ENCODE measurements around the gene PLEKHD1. TPM values are rescaled to one million over a fixed set of nuclear protein-coding genes. Genes with fewer than 3 reads are reported as not detected.

Gene PLEKHD1
- total RNA-seq, 1 donor from 2014 or later, result 0.48 TPM

DNA sequence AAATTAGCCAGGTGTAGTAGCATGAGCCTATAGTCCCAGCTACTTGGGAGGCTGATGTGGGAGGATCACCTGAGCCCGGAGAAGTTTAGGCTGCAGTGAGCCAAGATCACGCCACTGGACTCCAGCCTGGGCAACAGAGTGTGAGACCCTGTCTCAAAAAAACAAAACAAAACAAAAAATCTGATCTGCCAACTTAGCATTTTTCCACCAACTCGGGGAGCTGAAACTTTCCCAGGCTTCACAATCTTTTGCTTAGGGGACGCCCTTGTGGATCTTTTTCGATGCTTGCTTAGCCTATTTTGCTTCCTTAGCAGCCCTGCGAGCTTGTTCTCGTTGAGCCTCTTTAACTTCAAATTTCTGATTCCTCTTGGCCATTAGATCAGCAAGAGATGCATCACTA lies 76.3 kb downstream of the PLEKHD1 start:
- TF ChIP-seq CTCF (conservative IDR thresholded peaks at IDR 0.05), result no peak
- Mint-ChIP-seq H3K27ac (no peak overlapping the region), H3K4me1 (ENCODE audit: unreplicated experiment) (peaks cover 6% of the 10 kb centered on the region), H3K4me3 (no peak overlapping the region), H3K36me3 (no peaks in the 10 kb centered on the region), H3K27me3 (peaks cover 28% of the 10 kb centered on the region), H3K9me3 (no peaks in the 10 kb centered on the region)
- no peak for DNase-seq (ENCODE audit: extremely low spot score, unreplicated experiment)

DNA sequence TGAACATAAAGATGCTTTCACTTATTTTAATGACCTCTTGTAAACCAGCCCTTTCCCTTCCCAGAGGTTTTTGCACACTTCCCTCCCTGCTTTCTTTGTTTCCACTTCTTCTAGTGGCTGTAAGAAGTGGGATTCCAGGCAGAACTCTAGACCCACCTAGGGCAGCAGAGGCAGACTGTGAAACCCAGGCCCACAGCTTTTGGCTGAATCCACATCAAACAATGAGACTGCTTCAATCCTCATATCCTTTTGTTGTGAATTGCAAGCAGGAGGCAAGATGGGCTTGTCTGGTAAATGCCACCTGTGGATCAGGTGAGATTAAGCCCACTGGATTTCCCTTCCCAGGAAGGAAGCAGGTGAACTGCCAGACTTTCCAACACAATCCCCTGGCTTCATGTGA lies 77.4 kb downstream of the PLEKHD1 start:
- no peaks in the 10 kb centered on the region for H3K9me3 Mint-ChIP-seq
- H3K27me3 Mint-ChIP-seq, result peaks cover 39% of the 10 kb centered on the region
- H3K4me1 Mint-ChIP-seq (ENCODE audit: unreplicated experiment), result peaks cover 6% of the 10 kb centered on the region
- no peaks in the 10 kb centered on the region for H3K36me3 Mint-ChIP-seq
- no peak for TF ChIP-seq CTCF (conservative IDR thresholded peaks at IDR 0.05)
- H3K27ac Mint-ChIP-seq, result no peak overlapping the region
- DNase-seq (ENCODE audit: extremely low spot score, unreplicated experiment), result no peak
- H3K4me3 Mint-ChIP-seq, result no peak overlapping the region

DNA sequence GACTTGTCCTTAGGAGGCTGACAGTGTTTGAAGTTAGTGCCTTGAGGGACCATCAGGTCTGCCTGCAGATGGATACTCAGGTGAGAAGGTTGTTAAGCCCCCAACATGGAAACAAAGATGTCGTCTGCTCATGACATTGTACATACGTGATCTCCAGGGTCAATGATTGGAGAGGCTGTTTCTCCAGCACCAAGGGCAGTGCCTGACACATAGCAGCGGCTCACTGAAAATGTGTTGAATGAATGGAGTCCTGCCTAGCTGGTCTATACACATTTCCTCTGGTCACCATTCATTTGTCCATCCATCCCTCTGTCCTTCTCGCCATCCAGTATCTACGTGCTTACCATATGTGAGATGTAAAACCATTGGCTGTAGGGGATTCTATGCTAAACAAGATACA lies 83.0 kb downstream of the PLEKHD1 start:
- Mint-ChIP-seq H3K4me1 (ENCODE audit: unreplicated experiment) (no peaks in the 10 kb centered on the region), H3K4me3 (no peak overlapping the region), H3K27ac (no peak overlapping the region), H3K36me3 (peaks cover 3% of the 10 kb centered on the region), H3K9me3 (no peaks in the 10 kb centered on the region), H3K27me3 (peaks cover 61% of the 10 kb centered on the region)
- no peak for DNase-seq (ENCODE audit: extremely low spot score, unreplicated experiment)
- no peak for TF ChIP-seq CTCF (conservative IDR thresholded peaks at IDR 0.05)

DNA sequence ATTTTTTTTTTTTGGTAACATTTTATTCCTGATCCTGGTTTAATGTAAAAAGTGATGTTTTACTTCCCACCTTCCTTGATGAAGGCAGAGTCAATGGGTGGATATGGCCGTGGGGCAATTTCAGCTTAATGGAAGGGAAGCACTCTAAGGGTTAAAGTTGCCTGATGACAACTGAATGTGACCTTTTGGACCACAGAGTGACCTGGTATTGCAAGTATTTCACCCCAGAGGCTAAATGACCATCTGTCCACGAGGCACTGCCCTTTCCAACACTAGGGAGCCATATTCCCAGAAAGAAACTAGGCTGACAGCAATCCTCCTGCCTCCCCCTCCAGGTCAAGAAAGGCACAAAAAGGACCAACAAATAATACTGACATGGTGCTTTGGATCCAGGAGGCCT lies 85.3 kb downstream of the PLEKHD1 start:
- H3K27ac Mint-ChIP-seq, result no peak overlapping the region
- H3K27me3 Mint-ChIP-seq, result peaks cover 67% of the 10 kb centered on the region
- no peak for DNase-seq (ENCODE audit: extremely low spot score, unreplicated experiment)
- H3K4me1 Mint-ChIP-seq (ENCODE audit: unreplicated experiment), result peaks cover 5% of the 10 kb centered on the region
- TF ChIP-seq CTCF (conservative IDR thresholded peaks at IDR 0.05), result no peak
- no peak overlapping the region for H3K4me3 Mint-ChIP-seq
- H3K36me3 Mint-ChIP-seq, result peaks cover 6% of the 10 kb centered on the region
- no peaks in the 10 kb centered on the region for H3K9me3 Mint-ChIP-seq

- H3K27ac Mint-ChIP-seq, result no peak overlapping the region
- no peaks in the 10 kb centered on the region for H3K9me3 Mint-ChIP-seq
- peaks cover 63% of the 10 kb centered on the region for H3K27me3 Mint-ChIP-seq
- H3K4me1 Mint-ChIP-seq (ENCODE audit: unreplicated experiment), result peaks cover 5% of the 10 kb centered on the region
- H3K4me3 Mint-ChIP-seq, result no peak overlapping the region
- TF ChIP-seq CTCF (conservative IDR thresholded peaks at IDR 0.05), result no peak
- DNase-seq (ENCODE audit: extremely low spot score, unreplicated experiment), result no peak
- H3K36me3 Mint-ChIP-seq, result peaks cover 6% of the 10 kb centered on the region
These were observed 86.4 kb downstream of the PLEKHD1 start for GRCh38 chr14:69570836-69571330.
